Erythroblast (primary cell): ENCODE results near the gene HOMEZ.

ENCODE experiments used
- GATA1 ChIP-seq: IDR thresholded peaks from 2 replicates; pipeline ENCODE4 v1.6.1; 2011; ENCODE audit warnings: low read depth, mild to moderate bottlenecking, control low read depth, low read length, moderate library complexity
- POLR2A ChIP-seq: IDR thresholded peaks from 2 replicates; pipeline ENCODE4 v1.6.1; 2011; ENCODE audit warnings: mild to moderate bottlenecking, low read length

DNA sequence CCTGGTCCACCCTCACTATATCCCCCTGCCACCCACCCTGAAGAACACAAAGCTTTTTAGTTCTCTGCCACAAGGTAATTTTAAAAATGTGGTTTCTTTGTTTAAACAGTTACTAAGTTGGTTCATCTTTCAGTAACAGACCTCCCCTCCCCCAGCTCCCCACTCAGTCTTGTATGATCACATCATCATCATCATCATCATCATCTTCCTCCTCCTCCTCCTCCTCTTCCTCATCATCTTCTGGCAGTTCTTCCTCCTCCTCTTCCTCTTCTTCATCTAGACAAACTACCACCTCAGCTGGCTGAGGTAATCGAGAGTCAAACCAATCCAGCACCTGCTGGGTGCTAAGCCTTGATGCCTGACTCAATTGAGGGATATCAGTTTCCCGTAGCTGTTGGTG, 10.5 kb downstream of the HOMEZ start:
- TF ChIP-seq POLR2A (no peak), GATA1 (no peak)
